Activated T-helper 2 cell treated with anti-CD3 and anti-CD28 coated beads, Interferon-gamma antibody, Interleukin-2, Interleukin-4, amounts not matched to agents 10 μg/mL and 5 μg/mL and 100 μg/mL, durations not matched to agents 14 hours and 24 hours and 36 hours (primary cell): ENCODE data around the gene ENTREP3. TPM values are rescaled to one million over a fixed set of nuclear protein-coding genes. Genes with fewer than 3 reads are reported as not detected.

Experiments used
- DNase-seq: peaks from one replicate; pipeline ENCODE4 v3.0.0; 2021; ENCODE audit warnings: low spot score
- H3K27ac Mint-ChIP-seq: one replicate; pipeline ENCODE4 v1.8.0; 2021; ENCODE audit warnings: mixed read lengths
- H3K27me3 Mint-ChIP-seq: one replicate; pipeline ENCODE4 v1.8.0; 2021; ENCODE audit warnings: low read depth, mixed read lengths
- H3K36me3 Mint-ChIP-seq: one replicate; pipeline ENCODE4 v1.8.0; 2021; ENCODE audit warnings: low read depth, mixed read lengths
- H3K4me1 Mint-ChIP-seq: one replicate; pipeline ENCODE4 v1.8.0; 2021; ENCODE audit warnings: low read depth, mixed read lengths
- H3K4me3 Mint-ChIP-seq: one replicate; pipeline ENCODE4 v1.8.0; 2021; ENCODE audit warnings: low read depth, mild to moderate bottlenecking, moderate library complexity, mixed read lengths
- H3K9me3 Mint-ChIP-seq: one replicate; pipeline ENCODE4 v1.8.0; 2021; ENCODE audit warnings: mixed read lengths
- intact Hi-C: fragments of 100-400 bp; cut with micrococcal nuclease; formaldehyde crosslinking; loops from one replicate; pipeline ENCODE4 v1.15.1; 2023
- total RNA-seq: library from RNA; stranded (reverse); gene quantifications from 2 replicates; pipeline ENCODE4 v1.2.3, GENCODE V29; 2022

The ENTREP3 gene
- total RNA-seq, 1 donor from 2014 or later: 45.5 TPM

DNA sequence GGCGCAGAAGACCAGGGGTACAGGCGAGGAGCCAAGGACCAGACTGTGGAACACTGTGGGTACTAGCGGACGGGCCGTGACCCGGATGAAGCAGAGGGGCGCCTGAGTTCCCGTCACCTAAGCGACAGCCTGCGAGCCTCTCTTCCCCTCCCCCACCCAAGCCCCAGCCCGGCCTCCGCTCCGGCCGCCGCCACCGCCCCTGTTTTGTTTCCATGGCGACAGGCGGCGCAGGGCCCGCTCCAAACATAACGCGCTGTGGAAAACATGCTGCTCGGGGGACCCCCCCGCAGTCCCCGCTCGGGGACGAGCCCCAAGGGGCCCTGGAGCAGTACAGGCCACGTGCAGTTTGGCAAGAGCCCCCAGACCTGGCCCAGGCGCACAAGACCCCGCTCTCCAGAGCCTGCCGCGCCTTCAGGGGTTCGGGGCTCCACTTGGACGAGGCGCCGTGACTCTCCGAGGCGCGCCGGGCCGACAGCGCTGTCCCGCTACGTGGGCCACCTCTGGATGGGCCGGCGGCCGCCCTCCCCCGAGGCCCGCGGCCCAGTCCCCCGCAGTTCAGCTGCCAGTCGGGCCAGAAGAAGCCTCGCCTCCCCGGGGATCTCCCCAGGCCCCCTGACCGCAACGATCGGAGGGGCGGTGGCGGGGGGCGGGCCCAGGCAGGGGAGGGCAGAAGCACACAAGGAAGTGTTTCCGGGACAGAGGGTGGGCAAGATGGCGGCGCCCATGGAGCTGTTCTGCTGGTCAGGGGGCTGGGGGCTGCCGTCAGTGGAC lies 46.6 kb downstream of the ENTREP3 start, which contains the start of gene MTX1:
TSS of gene MTX1 (plus strand) at position 155 of the 771 bp plus-strand sequence. CDS start at position 265, 110 bp downstream.
- Mint-ChIP-seq H3K27ac (peak within 1 kb of the TSS; percentile 87), H3K4me3 (peak within 1 kb of the TSS; percentile 92), H3K4me1 (peaks cover 24% of the 10 kb centered on the region), H3K9me3 (no peaks in the 10 kb centered on the region), H3K27me3 (no peaks in the 10 kb centered on the region), H3K36me3 (peaks cover 7% of the 10 kb centered on the region)
- DNase-seq: peak; percentile 84
- intact Hi-C loops: loop anchor here (1.0 to 5.0 kb wide), 6 partner anchors 14 to 844 kb away; partner anchors contain the start of genes HCN3, LAMTOR2 and UBQLN4

DNA sequence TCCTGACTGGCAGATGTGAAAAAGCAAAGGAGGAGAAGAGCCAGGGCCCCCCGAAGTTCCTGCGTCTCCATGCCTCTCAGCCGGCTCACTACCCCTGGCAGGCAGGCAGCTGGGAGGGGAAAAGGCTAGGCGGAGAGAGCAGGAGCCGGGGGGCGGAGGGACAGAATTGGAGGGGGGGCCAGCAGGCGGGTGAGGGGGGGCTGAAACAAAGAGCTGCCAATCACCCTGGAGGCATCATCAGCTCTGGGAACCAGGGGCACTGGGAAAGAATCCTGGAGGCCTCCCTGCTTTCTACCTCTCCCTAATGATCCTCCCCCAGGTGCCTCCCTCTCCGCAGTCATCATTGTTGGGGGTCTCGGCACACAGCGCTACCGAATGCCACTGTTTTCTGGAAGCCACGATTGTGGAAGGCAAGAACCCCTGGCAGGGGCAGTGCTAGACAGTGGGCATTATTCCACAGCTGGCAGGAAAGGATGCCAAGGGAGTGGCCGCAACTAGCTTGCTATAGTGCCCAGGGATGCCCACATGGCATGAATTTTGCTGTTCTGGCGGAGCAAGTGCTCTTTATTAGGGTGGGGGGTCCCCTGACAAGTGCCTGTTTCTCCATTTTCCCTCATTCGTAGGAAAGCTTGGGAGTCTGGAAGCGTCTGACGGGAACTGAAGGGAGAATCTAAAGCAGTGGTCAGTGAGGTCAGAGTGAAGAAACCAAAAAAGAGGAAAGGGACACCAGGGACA lies 47.3 kb downstream of the ENTREP3 start, which contains the start of gene THBS3:
TSS of gene THBS3 (minus strand) at position 92 of the 735 bp plus-strand sequence. CDS start at position 71, 21 bp downstream.
- Mint-ChIP-seq H3K9me3 (no peaks in the 10 kb centered on the region), H3K4me1 (peaks cover 24% of the 10 kb centered on the region), H3K4me3 (peak within 1 kb of the TSS; percentile 92), H3K27me3 (no peaks in the 10 kb centered on the region), H3K27ac (peak within 1 kb of the TSS; percentile 80), H3K36me3 (peaks cover 7% of the 10 kb centered on the region)
- DNase-seq: no peak
- intact Hi-C loops: loop anchor here (1.0 to 5.0 kb wide), 5 partner anchors 13 to 844 kb away; partner anchors contain the start of genes HCN3, LAMTOR2 and UBQLN4

DNA sequence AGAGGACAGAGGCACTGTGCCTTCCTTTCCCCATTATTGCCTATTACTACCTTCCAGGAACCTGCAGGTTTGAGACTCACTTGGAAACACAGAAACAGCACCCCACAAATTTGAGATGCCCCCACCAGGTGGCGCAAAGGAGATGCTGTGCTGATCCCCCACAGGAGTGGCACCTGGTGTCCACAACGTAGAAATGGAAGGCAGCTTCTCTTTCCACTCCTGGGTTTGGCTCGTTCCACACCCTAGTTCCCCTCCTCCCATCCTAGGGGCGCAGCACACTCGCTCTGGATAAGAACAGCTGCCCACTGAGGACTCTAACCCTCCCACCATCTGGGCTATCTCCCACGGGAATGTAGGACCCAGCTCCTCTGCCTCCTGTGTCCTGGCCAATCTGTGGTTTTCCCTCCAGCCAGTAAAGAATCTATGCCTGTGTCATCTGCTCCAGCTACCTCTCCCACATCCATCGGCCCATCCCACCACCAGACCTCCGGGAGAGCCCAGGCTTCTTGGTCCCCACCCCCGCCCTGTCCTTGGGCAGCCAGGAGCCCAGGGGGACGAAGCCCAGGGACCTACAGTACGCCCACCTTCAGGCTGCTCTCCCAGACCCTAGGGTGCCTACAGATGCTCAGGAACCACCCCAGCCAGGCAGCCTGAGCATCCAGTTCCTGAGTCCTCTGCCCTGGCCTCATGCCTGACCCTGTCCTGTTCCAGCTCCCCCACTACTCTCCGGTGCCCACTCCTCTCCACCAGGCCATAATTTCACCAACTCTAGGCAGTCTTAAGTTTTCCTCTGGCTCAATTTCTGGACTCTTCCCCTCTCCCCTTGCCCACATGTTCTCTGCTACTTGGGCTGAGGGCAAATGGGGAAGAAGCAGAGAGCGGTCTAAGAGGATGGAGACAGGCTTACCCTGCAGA lies 48.1 kb downstream of the ENTREP3 start:
- no peaks in the 10 kb centered on the region for H3K27me3 Mint-ChIP-seq
- H3K9me3 Mint-ChIP-seq: no peaks in the 10 kb centered on the region
- intact Hi-C loops: loop anchor here (5.0 kb wide), 3 partner anchors 35 to 845 kb away; partner anchors contain the start of genes HCN3, LAMTOR2 and UBQLN4
- H3K4me1 Mint-ChIP-seq: peaks cover 24% of the 10 kb centered on the region
- H3K36me3 Mint-ChIP-seq: peaks cover 7% of the 10 kb centered on the region
- peak; percentile 84 for DNase-seq
- H3K4me3 Mint-ChIP-seq: peak overlapping the region; percentile 60
- H3K27ac Mint-ChIP-seq: peak overlapping the region; percentile 74

DNA sequence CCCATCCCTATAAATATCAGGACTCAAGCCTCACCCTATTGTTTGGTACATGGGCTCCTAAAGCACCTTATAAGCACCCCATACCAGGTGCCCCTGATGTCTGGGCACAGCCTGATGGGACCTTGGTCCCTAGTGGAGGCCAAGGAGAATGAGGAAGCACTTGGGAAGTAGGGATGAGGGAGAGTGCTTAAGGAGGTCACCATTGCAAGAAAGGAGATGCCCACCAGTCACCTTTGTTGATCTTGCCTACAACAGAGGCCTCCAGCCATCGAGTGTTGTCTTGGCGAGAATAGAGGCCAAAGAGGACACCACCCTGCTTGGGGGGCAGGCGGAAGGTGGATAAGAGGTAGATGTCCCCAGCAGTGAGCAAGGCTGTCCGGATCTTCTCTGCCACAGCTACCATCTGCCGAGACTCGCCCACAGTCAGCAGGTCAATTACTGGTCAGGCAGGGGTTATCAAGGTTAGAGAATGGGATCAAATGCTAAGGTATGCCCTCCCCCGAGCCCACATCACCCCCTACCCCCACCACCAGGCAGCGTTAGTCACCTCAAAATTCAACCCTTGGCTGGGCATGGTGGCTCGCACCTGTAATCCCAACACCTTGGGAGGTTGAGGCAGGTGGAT lies 49.2 kb downstream of the ENTREP3 start:
- DNase-seq: no peak
- Mint-ChIP-seq H3K27ac (no peak overlapping the region), H3K9me3 (no peaks in the 10 kb centered on the region), H3K4me3 (no peak overlapping the region), H3K27me3 (no peaks in the 10 kb centered on the region), H3K4me1 (peaks cover 24% of the 10 kb centered on the region), H3K36me3 (peaks cover 4% of the 10 kb centered on the region)
- intact Hi-C loops: loop anchor here (5.0 kb wide), 3 partner anchors 36 to 846 kb away; partner anchors contain the start of genes HCN3, LAMTOR2 and UBQLN4

DNA sequence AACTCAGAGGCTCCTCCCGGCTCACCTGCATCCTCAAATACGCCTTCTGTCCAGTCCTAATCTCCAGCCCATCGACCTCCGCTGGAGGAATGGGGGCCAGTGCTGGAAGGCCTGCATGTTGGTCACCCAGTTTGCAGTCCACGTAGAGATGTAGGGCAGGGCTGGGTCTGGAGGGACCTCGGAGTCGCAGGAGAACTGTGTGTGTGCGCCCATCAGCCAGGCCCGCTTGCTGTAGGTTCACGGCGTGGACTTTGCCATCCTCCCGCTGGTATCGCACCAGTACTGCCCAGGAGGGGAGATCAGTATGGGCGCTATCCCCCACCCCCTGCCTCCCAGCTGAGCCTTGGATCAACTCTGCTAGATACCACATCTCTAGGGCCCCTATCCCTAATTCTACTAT lies 50.2 kb downstream of the ENTREP3 start:
- intact Hi-C loops: loop anchor here (5.0 kb wide), 3 partner anchors 37 to 847 kb away; partner anchors contain the start of genes HCN3, LAMTOR2 and UBQLN4
- no peak overlapping the region for H3K4me3 Mint-ChIP-seq
- H3K36me3 Mint-ChIP-seq: no peaks in the 10 kb centered on the region
- no peaks in the 10 kb centered on the region for H3K9me3 Mint-ChIP-seq
- no peak overlapping the region for H3K27ac Mint-ChIP-seq
- peaks cover 18% of the 10 kb centered on the region for H3K4me1 Mint-ChIP-seq
- no peaks in the 10 kb centered on the region for H3K27me3 Mint-ChIP-seq
- no peak for DNase-seq

DNA sequence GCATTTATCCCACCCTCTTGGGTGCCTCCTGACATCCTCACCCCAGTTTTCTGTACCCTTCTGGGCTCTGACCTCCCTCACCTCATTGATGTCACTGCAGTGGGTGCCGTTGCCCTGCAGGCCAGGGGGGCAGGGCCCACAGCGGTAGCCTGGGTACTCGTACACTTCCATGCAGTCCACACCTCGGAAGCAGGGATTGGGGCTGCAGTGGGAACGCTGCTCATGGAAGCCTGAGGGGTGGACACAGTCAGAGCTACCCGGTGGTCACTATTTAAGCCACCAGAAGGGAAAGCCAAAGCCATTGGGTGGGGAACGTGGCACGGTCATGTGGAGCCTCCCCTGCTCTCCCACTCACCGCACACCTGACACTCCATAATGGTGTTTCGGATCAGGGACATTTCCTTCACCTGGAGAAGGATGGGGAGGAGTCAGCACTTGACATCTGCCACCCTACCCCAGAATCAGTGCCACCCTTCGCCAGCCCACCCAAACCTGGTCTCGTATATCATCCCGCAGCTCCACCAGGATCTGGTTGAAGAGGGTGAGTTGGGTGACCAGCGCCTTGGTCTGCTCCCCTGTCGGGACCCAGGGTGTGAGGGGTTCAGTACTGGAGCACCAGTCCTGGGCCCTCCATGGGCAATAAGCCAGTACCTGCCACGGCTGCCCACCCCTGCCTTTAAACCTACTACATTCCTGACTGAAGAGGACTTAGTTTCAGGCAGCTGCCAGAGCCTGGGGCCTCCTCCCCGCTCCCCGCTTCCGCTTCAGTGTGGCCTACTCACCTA lies 52.4 kb downstream of the ENTREP3 start:
- Mint-ChIP-seq H3K9me3 (no peaks in the 10 kb centered on the region), H3K27me3 (no peaks in the 10 kb centered on the region), H3K27ac (no peak overlapping the region), H3K4me3 (no peak overlapping the region), H3K4me1 (peaks cover 10% of the 10 kb centered on the region), H3K36me3 (peaks cover under 1% of the 10 kb centered on the region)
- intact Hi-C loops: no loop called here
- DNase-seq: no peak

DNA sequence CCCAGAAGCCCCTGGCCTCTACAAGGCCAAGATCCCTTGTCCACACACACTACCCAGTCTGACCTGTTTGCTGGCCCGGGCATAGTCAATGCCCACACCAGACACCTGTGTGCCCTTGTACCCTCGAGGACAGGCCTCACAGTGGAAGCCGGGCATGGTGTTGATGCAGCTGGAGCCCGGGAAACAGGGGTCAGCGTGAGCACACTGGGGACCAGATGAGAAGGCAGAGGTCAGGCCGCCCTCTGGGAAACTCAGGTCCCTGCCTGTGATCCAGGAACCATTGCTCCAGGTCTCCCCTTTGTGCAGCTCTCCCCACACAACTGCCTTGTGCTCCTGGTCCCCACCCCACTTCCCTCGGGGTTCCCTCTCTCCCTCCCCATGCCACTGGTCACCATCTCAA lies 53.1 kb downstream of the ENTREP3 start:
- H3K4me3 Mint-ChIP-seq: no peak overlapping the region
- peaks cover 4% of the 10 kb centered on the region for H3K36me3 Mint-ChIP-seq
- DNase-seq: no peak
- peaks cover 5% of the 10 kb centered on the region for H3K4me1 Mint-ChIP-seq
- H3K27ac Mint-ChIP-seq: no peak overlapping the region
- H3K27me3 Mint-ChIP-seq: no peaks in the 10 kb centered on the region
- H3K9me3 Mint-ChIP-seq: no peaks in the 10 kb centered on the region
- intact Hi-C loops: no loop called here

DNA sequence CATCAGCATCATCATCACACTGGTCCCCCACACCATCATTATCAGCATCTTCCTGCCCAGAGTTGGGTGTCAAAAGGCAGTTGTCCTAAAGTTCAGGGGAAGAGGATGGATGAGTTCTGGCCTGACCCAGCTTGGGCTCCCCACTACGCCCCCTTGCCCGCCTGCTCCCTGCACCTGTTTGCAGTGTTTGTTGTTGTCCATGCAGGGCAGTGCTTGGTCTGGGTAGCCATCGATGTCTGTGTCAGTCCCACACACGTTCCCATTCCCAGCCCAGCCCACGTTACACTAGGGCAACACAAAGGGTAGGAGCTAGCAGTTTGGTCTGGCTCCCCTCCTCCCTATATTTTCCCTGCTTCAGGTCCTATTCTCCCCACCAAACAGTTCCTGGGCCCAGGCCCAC lies 54.4 kb downstream of the ENTREP3 start:
- intact Hi-C loops: no loop called here
- Mint-ChIP-seq H3K27me3 (no peaks in the 10 kb centered on the region), H3K9me3 (no peaks in the 10 kb centered on the region), H3K4me3 (no peak overlapping the region), H3K27ac (no peak overlapping the region), H3K36me3 (peaks cover 4% of the 10 kb centered on the region), H3K4me1 (no peaks in the 10 kb centered on the region)
- no peak for DNase-seq

DNA sequence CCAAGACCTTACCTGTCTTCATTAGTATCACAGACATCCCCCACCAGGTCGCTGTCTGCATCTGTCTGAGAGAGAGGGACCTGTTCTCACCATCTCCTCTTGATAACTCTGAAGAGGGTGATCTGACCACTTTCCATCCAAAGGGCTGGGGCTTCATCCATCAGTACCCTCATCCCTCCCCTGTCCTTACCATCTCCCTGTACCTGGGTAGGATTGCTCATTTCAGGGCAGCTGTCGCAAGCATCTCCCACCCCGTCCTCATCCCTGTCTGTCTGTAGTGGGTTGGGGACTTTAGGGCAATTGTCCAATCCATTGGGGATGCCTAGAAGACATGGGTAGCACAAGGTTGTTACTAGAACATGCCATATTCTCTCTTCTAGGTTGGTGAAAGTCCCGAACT lies 55.5 kb downstream of the ENTREP3 start:
- H3K36me3 Mint-ChIP-seq: peaks cover 4% of the 10 kb centered on the region
- no peaks in the 10 kb centered on the region for H3K27me3 Mint-ChIP-seq
- no peak overlapping the region for H3K27ac Mint-ChIP-seq
- H3K4me3 Mint-ChIP-seq: no peak overlapping the region
- peaks cover 4% of the 10 kb centered on the region for H3K4me1 Mint-ChIP-seq
- no peak for DNase-seq
- no peaks in the 10 kb centered on the region for H3K9me3 Mint-ChIP-seq
- intact Hi-C loops: no loop called here

DNA sequence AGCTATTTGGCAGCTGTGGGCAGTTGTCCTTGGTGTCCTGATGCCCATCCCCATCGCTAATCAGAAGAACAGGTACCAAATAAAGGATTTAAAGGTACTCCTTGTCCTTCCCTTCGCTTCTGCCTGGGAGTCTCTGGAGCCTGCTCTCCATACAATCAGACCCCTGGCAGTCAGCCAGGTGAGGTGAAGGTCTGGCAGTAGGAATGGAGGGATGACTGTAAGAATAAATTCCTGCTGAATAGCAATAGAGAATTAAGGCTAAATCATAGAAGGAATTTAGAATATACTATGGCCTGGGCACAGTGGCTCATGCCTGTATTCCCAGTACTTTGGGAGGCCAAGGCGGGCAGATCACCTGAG lies 56.8 kb downstream of the ENTREP3 start:
- peaks cover 13% of the 10 kb centered on the region for H3K4me1 Mint-ChIP-seq
- H3K27ac Mint-ChIP-seq: no peak overlapping the region
- DNase-seq: no peak
- H3K27me3 Mint-ChIP-seq: no peaks in the 10 kb centered on the region
- intact Hi-C loops: no loop called here
- peaks cover 4% of the 10 kb centered on the region for H3K36me3 Mint-ChIP-seq
- H3K4me3 Mint-ChIP-seq: no peak overlapping the region
- H3K9me3 Mint-ChIP-seq: no peaks in the 10 kb centered on the region

DNA sequence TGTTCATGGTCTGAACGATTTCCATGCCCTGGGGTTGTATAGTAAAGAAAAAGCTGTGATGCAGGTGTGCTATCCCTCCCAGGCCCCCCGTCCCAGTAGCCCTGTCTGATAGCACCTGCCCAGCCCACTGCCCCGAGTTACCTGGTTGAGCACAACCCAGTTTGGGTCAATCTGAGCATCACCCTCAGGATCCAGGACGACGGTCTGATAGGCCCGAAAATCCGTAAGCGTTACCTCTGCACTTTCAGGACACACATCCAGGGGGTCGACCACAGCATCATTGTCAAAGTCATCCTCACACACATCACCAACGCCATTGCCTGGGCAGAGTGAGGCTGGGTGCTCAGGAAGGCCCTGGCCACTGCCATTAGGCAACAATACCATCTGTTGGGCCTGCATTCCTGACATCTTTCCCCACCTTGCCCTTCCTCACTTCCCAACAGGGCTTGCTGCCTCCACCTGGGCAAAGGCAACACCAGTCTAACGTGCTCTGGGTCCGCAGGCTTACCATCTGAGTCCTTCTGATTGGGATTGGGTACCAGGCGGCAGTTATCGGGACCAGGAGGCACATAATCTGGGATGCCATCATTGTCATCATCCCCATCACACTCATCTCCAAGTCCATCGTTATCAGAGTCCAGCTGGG lies 57.3 kb downstream of the ENTREP3 start:
- peaks cover 4% of the 10 kb centered on the region for H3K36me3 Mint-ChIP-seq
- no peak for DNase-seq
- H3K27ac Mint-ChIP-seq: no peak overlapping the region
- intact Hi-C loops: no loop called here
- H3K4me3 Mint-ChIP-seq: no peak overlapping the region
- no peaks in the 10 kb centered on the region for H3K27me3 Mint-ChIP-seq
- peaks cover 15% of the 10 kb centered on the region for H3K4me1 Mint-ChIP-seq
- no peaks in the 10 kb centered on the region for H3K9me3 Mint-ChIP-seq
